ENCODE data around the gene GLI2. TPM values are rescaled to one million over a fixed set of nuclear protein-coding genes. Genes with fewer than 3 reads are reported as not detected.

GLI2 gene
- polyA plus RNA-seq, 2 of the 4 experiments (the other 2 are of a cell fraction), result 5.6 to 12.5 TPM

GRCh38 chr2:120780402-120780801 lies 44.7 kb downstream of the GLI2 start:
- no peak overlapping the region for H3K4me2 ChIP-seq
- FAIRE-seq (no peak), DNase-seq (ENCODE audit: low read depth in 1 of 2, low spot score in 1 of 2) (no peak), ATAC-seq (no peak; a peak in 2 of 6 replicates)
- no peak overlapping the region for H3K4me3 ChIP-seq
- H3K4me1 ChIP-seq, result peaks cover 31% of the 10 kb centered on the region
- POLR2A ChIA-PET, result no interaction called here
- TF ChIP-seq RCOR1 (IDR thresholded peaks at IDR 0.05; ENCODE audit: low read depth, low read length) (no peak), MAZ (IDR thresholded peaks at IDR 0.05; ENCODE audit: borderline replicate concordance, low read depth, low read length) (no peak), FOXS1 (CRISPR knock-in tag; IDR thresholded peaks at IDR 0.05) (no peak), E2F6 (IDR thresholded peaks at IDR 0.05; ENCODE audit: borderline replicate concordance, low read depth) (no peak), KDM5A (IDR thresholded peaks at IDR 0.05) (no peak), CEBPB (IDR thresholded peaks at IDR 0.05) (no peak), TFCP2L1 (CRISPR knock-in tag; IDR thresholded peaks at IDR 0.05) (no peak), RFX5 (IDR thresholded peaks at IDR 0.05) (no peak), REST (IDR thresholded peaks at IDR 0.05) (no peak), NPAS2 (CRISPR knock-in tag; IDR thresholded peaks at IDR 0.05; ENCODE audit: borderline replicate concordance) (no peak), RAD21 (conservative IDR thresholded peaks at IDR 0.05 in 1 of 2, IDR thresholded peaks at IDR 0.05 in 1 of 2) (no peak), KDM1A (IDR thresholded peaks at IDR 0.05; ENCODE audit: low read depth) (no peak)
- WGBS (ENCODE audit: missing lambda C conversion rate), result 76% methylated on average over 7 of the region's 7 CpGs
- no peaks in the 10 kb centered on the region for H3K9me3 ChIP-seq
- 0 out of 6 replicates have a peak overlapping the region, but pooled peaks of 1 of the 2 experiments have one; percentile 5 for H3K27ac ChIP-seq
- CTCF ChIA-PET, result interaction anchor here (1.4 to 1.6 kb wide), 2 partner anchors 12 to 44 kb away, joined by 3 to 6 read pairs; partner anchors contain the start of gene GLI2

- Histone ChIP-seq H3K4me1 (peaks cover 23% of the 10 kb centered on the region), H3K4me2 (no peak overlapping the region), H3K4me3 (no peak overlapping the region), H3K27ac (no peak overlapping the region), H3K9me3 (no peaks in the 10 kb centered on the region)
- DNase-seq (ENCODE audit: low read depth in 1 of 2, low spot score in 1 of 2) (no peak), ATAC-seq (no peak), FAIRE-seq (no peak)
- ChIA-PET POLR2A (no interaction called here), CTCF (interaction anchor here (1.7 kb wide), 1 partner anchor 25 kb away, joined by 3 read pairs; no protein-coding TSS in a partner anchor)
- 69% methylated on average over 9 of the region's 9 CpGs for WGBS (ENCODE audit: missing lambda C conversion rate)
- no peak for TF ChIP-seq BHLHE40 (IDR thresholded peaks at IDR 0.05; ENCODE audit: low read depth, low read length)
- no peak for TF ChIP-seq HES2 (IDR thresholded peaks at IDR 0.05)
- TF ChIP-seq USF2 (IDR thresholded peaks at IDR 0.05), result no peak
- TF ChIP-seq PHF8 (IDR thresholded peaks at IDR 0.05; ENCODE audit: borderline replicate concordance, low read depth), result no peak
- TF ChIP-seq ZNF302 (CRISPR knock-in tag; IDR thresholded peaks at IDR 0.05), result no peak
- TF ChIP-seq RCOR1 (IDR thresholded peaks at IDR 0.05; ENCODE audit: low read depth, low read length), result no peak
- TF ChIP-seq SREBF2 (IDR thresholded peaks at IDR 0.05), result no peak
- no peak for TF ChIP-seq NPAS2 (CRISPR knock-in tag; IDR thresholded peaks at IDR 0.05; ENCODE audit: borderline replicate concordance)
- no peak for TF ChIP-seq CHD4 (IDR thresholded peaks at IDR 0.05; ENCODE audit: borderline replicate concordance)
- no peak for TF ChIP-seq HMGXB4 (CRISPR knock-in tag; IDR thresholded peaks at IDR 0.05; ENCODE audit: borderline replicate concordance)
- no peak for TF ChIP-seq MYC (IDR thresholded peaks at IDR 0.05; ENCODE audit: borderline replicate concordance, low read length)
- no peak for TF ChIP-seq RARB (CRISPR knock-in tag; IDR thresholded peaks at IDR 0.05)
- no peak for TF ChIP-seq E2F6 (IDR thresholded peaks at IDR 0.05; ENCODE audit: borderline replicate concordance, low read depth)
- no peak for TF ChIP-seq NFE2L2 (conservative IDR thresholded peaks at IDR 0.05; ENCODE audit: low read length)
- no peak for TF ChIP-seq KDM5A (IDR thresholded peaks at IDR 0.05)
- TF ChIP-seq FOXS1 (CRISPR knock-in tag; IDR thresholded peaks at IDR 0.05), result no peak
- no peak for TF ChIP-seq MAZ (IDR thresholded peaks at IDR 0.05; ENCODE audit: borderline replicate concordance, low read depth, low read length)
- no peak for TF ChIP-seq ELK1 (IDR thresholded peaks at IDR 0.05; ENCODE audit: low read depth, low read length)
- no peak for TF ChIP-seq ATOH8 (CRISPR knock-in tag; IDR thresholded peaks at IDR 0.05; ENCODE audit: low read depth)
Measured at GRCh38 chr2:120783371-120783791, 47.7 kb downstream of the GLI2 start.

All from A549 (cell line).